HG03045 (cell line): ENCODE measurements around the gene CFAP97D2.
"Not testable (repeated sequence)": the region's sequence is repeated elsewhere in the genome, so short reads cannot be mapped to it uniquely, and the experiment has no call there.

Experiments
- ATAC-seq: cut with Tn5 transposase; IDR thresholded peaks from one replicate; pipeline ENCODE4 v1.9.1; 2021; ENCODE audit warnings: mild to moderate bottlenecking, moderate library complexity; ENCODE audit not compliant: unreplicated experiment

Gene CFAP97D2

DNA sequence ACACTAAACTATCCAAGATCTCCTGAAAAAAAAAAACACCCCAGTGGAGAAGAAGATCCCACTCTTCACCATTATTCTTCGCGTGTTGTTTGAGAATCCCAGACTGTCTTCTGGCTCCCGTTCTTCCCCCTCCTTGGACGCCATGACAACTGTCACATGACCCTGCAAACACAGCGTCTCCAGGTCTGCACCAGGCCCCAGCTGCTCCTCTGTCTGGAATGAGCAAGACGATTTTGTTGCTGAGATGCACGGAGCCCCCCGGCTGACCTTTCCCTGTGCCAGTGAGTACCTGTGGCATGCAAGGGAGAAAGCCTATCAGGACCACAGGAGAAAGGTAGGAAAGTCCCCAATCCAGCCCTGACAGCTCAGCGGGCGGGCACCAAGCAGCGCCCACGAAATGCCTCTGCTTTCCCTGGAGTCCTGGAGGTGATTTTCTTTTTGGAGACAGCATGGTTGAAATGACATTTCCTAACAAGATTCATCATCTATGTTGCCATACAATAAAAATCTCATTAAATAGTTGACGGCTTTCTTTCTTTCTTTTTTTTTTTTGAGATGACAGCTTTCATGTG lies at the start of gene CFAP97D2:
CFAP97D2 (plus strand) TSS at position 171 of the 572 bp plus-strand sequence; CDS start at position 245, 74 bp downstream.
- no peak for ATAC-seq

- ATAC-seq: no peak
Measured at GRCh38 chr13:114129649-114130062, 49.4 kb upstream of the CFAP97D2 start.

DNA sequence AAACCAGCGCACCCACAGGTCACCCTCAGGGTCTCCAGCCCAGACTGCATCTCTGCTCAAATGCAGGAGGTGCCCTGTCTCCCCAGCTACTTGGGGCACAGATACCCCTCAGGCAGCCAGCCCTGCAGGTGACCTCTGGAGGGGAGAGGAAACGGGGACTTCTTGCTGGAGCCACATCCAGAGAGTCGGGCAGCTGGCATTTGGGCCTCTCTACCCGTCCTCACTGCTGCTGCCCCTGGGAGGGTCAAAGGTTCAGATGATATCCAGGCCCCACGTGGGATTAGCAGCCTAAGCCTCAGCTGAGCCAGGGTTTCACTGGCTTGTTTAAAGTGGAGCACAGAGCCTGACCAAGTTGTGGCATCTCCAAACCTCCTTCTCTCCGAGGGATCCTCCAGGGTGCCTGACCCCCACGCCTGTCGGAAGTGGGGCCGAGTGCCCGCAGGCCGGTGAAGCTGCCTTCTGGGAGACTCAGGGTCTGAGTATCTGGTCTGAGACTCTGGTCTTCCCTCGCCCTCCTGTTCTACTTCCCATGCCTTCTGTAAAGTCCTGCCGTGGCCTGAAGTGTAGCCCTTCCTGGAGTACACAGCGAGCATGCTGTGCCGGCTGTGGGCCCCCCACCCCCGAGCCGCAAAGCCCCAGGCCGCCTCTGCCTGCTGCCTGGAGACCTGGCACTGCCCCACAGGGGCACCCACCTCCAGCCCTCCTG lies 48.8 kb upstream of the CFAP97D2 start:
- no peak for ATAC-seq

GRCh38 chr13:114130837-114131582 lies 48.0 kb upstream of the CFAP97D2 start:
- no peak for ATAC-seq

DNA sequence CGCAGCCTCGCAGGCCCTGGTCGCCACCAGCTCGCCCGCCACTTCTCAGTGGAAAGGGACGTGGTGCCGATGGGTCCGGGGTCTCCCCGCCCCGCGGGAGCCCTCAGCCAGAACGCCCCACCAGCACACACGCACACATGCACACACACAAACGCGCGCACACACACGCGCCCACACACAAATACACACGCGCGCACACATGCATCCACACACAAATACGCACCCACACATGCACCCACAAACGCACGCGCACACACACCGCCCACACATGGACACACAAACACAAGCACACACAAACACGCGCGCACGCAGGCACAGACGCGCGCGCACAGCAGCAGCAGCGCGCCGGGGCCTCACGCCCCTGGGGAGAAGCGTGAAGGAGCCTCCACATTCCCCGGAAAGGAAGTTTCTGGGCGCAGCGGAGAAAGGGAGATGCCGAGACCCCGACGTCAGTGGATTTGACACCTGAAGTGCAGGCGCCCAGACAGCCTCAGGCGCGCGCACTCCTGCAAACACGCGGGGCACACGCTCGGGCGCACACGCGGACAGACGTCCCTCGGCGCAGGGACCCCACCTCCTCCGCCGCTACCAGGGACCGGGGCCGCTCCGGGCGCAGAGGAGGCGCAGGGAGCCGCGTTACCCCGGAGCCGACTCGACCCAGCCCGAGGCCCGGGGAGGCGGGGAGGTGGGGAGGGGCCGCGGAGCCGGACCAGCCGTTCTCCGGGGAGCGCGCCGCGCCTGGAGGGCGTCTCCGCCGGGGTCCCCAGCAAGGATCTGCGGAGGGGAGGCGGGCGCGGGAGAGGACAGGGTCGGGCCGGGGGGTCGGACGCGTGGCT lies 47.3 kb upstream of the CFAP97D2 start:
- ATAC-seq: peak; percentile 16

GRCh38 chr13:114132419-114133121 lies 46.5 kb upstream of the CFAP97D2 start, which contains the start of gene RASA3:
Gene RASA3, minus strand, starts transcription at chr13:114132623. Its CDS starts 134 bp downstream, at chr13:114132489.
- ATAC-seq: peak; percentile 81

DNA sequence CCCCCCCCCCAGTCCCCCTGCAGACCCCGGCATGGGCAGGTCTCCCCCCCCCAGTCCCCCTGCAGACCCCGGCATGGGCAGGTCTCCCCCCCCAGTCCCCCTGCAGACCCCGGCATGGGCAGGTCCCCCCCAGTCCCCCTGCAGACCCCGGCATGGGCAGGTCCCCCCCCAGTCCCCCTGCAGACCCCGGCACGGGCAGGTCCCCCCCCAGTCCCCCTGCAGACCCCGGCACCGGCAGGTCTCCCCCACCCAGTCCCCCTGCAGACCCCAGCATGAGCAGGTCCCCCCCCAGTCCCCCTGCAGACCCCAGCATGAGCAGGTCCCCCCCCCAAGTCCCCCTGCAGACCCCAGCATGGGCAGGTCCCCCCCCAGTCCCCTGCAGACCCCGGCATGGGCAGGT lies 45.9 kb upstream of the CFAP97D2 start:
- not testable (repeated sequence) for ATAC-seq

DNA sequence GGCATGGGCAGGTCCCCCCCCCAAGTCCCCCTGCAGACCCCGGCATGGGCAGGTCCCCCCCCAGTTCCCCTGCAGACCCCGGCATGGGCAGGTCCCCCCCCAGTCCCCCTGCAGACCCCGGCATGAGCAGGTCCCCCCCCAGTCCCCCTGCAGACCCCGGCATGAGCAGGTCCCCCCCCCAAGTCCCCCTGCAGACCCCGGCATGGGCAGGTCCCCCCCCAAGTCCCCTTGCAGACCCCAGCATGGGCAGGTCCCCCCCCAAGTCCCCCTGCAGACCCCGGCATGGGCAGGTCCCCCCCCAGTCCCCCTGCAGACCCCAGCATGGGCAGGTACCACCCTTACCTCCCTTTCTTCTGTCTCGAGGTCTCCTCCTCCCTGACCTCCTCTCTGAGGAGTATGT lies 45.5 kb upstream of the CFAP97D2 start:
- ATAC-seq: not testable (repeated sequence)

GRCh38 chr13:114134111-114134943 lies 44.7 kb upstream of the CFAP97D2 start:
- ATAC-seq: no peak

GRCh38 chr13:114134944-114135610 lies 44.0 kb upstream of the CFAP97D2 start:
- no peak for ATAC-seq

- ATAC-seq: no peak
Measured at GRCh38 chr13:114135731-114136171, 43.3 kb upstream of the CFAP97D2 start.

DNA sequence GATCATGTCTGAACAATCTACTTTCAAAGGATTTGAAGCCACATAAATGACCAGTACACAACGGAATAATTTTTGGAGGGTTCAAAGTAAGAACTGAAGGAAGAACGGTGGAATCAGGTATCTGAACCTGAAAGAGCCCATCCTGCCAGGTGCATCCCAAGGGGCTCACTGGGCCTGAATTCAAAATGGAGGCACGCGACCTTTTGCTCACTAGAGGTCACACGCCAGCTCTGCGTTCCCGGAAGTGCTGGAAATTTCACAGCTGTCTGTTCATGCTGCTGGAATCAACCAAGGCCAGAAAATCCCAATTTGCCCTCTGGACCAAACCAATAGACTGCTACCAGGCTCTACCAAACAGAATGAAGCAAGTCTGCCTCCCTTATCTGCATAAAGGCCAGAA lies 42.5 kb upstream of the CFAP97D2 start:
- no peak for ATAC-seq

DNA sequence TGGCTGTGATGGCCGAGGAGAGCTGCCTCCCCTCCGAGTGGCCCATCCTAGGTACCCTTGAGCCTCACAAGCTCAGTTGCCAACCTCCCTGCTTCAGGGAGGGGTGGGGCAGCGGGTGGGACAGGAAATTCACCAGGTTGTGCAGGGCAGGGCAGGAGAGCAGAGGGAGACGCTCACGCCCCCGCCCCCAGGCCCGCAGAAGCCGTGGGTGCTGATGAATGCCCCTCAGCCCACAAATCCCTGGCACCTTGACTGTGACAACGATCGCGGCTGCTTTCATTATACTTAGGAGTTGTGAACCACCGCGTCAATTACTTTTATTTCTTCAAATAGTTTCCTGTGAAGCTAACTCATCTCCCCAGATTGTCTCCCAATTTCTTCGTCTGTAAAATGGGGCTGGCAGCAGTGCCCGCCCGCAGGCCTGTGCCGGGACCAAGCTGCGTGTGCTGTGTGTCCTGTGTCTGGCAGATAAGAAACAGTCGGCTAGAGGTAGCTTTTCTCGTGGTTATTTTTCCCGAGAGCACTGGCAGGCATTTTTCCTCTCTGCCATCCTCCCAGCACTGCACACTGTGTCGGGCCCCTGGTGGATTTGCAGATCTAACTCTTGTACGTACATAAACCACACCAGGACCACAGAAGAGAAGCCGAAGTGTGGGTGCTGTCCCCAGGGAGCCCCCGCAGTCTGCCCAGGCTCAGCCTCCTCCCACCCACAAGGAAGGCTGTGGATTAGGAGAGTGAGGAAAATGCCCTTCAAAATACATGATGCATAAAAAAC lies 38.7 kb upstream of the CFAP97D2 start:
- no peak for ATAC-seq

DNA sequence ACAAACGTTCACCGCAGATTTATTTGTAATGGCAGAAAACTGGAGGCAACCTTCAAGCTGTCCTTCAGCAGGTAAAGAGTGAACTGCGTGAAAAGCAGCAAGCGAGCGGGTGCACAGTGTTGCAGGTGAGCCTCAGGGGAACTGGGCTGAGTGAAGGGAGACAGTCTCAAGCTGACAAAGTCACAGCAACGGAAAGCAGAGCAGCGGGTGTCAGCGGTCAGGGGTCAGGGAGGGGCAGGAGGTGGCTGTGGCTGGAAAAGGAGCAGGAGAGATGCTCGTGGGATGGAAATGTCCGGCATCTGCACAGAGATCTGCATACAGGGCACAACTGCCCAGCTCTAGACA lies 38.2 kb upstream of the CFAP97D2 start:
- ATAC-seq: no peak

DNA sequence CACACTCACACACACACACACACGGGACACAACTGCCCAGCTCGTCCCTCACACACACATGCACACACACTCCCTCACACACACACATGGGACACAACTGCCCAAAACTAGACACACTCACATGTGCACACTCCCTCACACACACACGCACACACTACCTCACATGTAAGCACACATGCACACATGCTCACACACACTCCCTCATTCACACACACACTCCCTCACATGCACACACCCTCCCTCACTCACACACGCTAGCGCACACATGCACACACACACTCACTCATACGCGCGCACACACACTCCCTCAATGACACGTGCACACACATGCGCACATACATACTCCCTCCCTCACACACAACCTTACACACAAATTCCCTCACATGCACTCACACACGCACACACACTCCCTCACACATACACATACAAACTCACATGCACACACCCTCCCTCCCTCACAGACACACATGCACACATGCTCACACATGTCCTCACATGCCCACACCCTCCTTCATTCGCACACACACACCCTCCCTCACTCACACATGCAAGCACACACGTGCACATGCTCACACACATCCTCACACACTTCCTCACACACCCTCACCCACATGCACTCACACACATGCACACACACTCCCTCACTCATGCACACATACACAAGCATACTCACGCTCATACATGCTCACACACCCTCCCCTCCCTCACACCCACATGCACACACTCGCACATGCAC lies 37.6 kb upstream of the CFAP97D2 start:
- ATAC-seq: no peak

DNA sequence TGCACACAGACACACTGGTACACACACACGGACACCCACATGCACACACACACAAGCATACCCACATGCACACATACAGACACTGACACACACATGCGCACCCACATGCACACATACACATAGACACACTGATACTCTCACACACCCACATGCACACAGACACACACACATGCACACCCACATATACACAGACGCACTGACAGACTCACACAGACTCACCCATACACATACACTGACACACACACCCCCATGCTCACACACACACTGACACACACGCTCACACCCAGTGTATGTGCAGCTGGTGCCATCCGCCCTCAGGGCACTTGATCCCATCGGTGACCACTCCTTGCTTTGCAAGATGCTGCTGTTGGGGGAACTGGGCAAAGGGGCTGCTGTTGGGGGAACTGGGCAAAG lies 36.9 kb upstream of the CFAP97D2 start:
- no peak for ATAC-seq
